Adipocyte (in vitro differentiated cells): ENCODE data around the gene VSX2.

ENCODE experiments used
- DNase-seq: peaks from one replicate; pipeline ENCODE4 v3.0.0-alpha.2; 2015; ENCODE audit warnings: low read depth
- H3K27me3 ChIP-seq: replicated peaks from 2 replicates; pipeline ENCODE4 v1.7.0; 2013; ENCODE audit warnings: mild to moderate bottlenecking, low read length, moderate library complexity; ENCODE audit not compliant: control insufficient read depth, insufficient read depth
- H3K36me3 ChIP-seq: 2 replicates; pipeline ENCODE4 v1.7.0; 2013; ENCODE audit warnings: low read length, mild to moderate bottlenecking, moderate library complexity; ENCODE audit not compliant: control insufficient read depth, insufficient read depth, severe bottlenecking
- H3K4me1 ChIP-seq: 2 replicates; pipeline ENCODE4 v1.7.0; 2013; ENCODE audit warnings: mild to moderate bottlenecking, low read length, moderate library complexity; ENCODE audit not compliant: control insufficient read depth, insufficient read depth
- H3K4me3 ChIP-seq: 2 replicates; pipeline ENCODE4 v1.7.0; 2013; ENCODE audit warnings: mild to moderate bottlenecking, low read length, moderate library complexity
- H3K9ac ChIP-seq: 2 replicates; pipeline ENCODE4 v1.7.0; 2013; ENCODE audit warnings: mild to moderate bottlenecking, low read length, moderate library complexity
- H3K9me3 ChIP-seq: 2 replicates; pipeline ENCODE4 v1.7.0; 2013; ENCODE audit warnings: mild to moderate bottlenecking, low read length, moderate library complexity; ENCODE audit not compliant: control insufficient read depth

VSX2 gene

GRCh38 chr14:74231784-74232183, 7.5 kb upstream of the VSX2 start:
- no peaks in the 10 kb centered on the region for H3K36me3 ChIP-seq
- peaks cover 19% of the 10 kb centered on the region for H3K9me3 ChIP-seq
- no peak overlapping the region for H3K9ac ChIP-seq
- no peaks in the 10 kb centered on the region for H3K4me1 ChIP-seq
- peaks cover 60% of the 10 kb centered on the region for H3K27me3 ChIP-seq
- no peak for DNase-seq
- no peak overlapping the region for H3K4me3 ChIP-seq

GRCh38 chr14:74235017-74235416, 4.2 kb upstream of the VSX2 start:
- Histone ChIP-seq H3K27me3 (peaks cover 63% of the 10 kb centered on the region), H3K4me3 (no peak overlapping the region), H3K9me3 (peaks cover 19% of the 10 kb centered on the region), H3K4me1 (no peaks in the 10 kb centered on the region), H3K9ac (no peak overlapping the region), H3K36me3 (no peaks in the 10 kb centered on the region)
- DNase-seq = no peak

DNA sequence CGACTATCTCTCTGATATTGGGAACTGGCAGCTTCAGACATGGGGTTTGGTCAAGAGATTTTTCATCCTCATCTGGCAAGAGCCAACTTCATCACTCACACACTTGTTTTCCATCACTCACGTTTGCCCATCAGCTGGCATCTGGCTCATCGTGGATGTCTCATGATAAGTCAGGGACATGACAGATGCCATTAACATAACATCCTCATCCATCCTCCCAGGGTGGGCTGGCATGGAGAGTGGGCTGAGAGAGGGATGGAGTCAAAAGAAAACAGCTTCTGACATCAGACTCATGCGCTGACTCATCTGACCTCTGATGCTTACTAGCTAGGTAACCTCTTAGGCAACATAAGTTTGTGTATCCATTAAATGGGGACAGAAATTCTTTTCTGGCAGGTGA, 1.8 kb upstream of the VSX2 start:
- H3K4me3 ChIP-seq = no peak overlapping the region
- H3K4me1 ChIP-seq = no peaks in the 10 kb centered on the region
- H3K9ac ChIP-seq = no peak overlapping the region
- DNase-seq = no peak
- peaks cover 3% of the 10 kb centered on the region for H3K9me3 ChIP-seq
- peaks cover 75% of the 10 kb centered on the region for H3K27me3 ChIP-seq
- H3K36me3 ChIP-seq = no peaks in the 10 kb centered on the region

- no peaks in the 10 kb centered on the region for H3K9me3 ChIP-seq
- H3K36me3 ChIP-seq = no peaks in the 10 kb centered on the region
- no peaks in the 10 kb centered on the region for H3K4me1 ChIP-seq
- peak; percentile 10 for DNase-seq
- H3K27me3 ChIP-seq = peaks cover 90% of the 10 kb centered on the region
- H3K9ac ChIP-seq = no peak overlapping the region
- H3K4me3 ChIP-seq = peak overlapping the region; percentile 27
These were observed 872 bp downstream of the VSX2 start for GRCh38 chr14:74239848-74240793.

DNA sequence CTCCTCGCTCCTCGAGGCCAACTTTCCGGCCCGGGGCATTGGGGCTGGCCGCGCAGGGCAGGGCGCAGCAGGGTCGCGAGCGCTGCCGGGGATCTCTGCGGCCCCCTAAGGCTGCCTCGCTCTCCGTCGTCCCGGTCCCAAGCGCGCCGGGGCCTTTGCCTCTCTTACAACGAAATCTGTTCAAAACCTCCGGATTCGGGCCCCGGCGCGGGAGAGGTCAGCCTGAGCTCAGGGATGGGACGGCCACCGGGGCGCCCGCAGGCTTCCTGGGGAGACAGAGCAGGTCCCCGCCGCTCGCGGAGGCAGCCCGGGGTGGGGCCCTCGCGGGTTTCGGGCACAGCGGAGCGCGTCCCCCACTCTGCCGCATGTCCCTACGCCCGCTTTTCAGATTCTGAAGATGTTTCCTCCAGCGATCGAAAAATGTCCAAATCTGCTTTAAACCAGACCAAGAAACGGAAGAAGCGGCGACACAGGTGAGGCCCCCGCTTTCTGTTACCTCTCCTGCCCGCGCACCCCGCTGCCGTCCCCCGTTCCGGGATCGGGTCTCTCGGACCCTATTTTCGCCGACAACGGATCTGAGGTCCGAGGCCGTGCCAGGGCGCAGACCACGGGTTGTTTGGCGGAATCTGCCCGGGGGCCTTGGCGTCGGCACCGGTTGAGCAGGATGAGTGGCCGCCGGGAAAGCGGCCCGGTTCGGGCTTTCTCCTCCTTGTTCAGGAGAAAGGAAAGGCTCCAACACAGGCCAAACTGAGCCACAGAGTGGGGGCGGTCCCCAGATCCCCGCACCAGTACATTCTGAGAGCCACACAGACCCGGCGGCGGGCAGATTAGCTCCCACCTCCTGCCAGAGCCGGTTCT, 1.8 kb downstream of the VSX2 start:
- Histone ChIP-seq H3K27me3 (peaks cover 94% of the 10 kb centered on the region), H3K4me3 (peak overlapping the region; percentile 27), H3K9me3 (no peaks in the 10 kb centered on the region), H3K9ac (no peak overlapping the region), H3K4me1 (no peaks in the 10 kb centered on the region), H3K36me3 (no peaks in the 10 kb centered on the region)
- peak; percentile 17 for DNase-seq

DNA sequence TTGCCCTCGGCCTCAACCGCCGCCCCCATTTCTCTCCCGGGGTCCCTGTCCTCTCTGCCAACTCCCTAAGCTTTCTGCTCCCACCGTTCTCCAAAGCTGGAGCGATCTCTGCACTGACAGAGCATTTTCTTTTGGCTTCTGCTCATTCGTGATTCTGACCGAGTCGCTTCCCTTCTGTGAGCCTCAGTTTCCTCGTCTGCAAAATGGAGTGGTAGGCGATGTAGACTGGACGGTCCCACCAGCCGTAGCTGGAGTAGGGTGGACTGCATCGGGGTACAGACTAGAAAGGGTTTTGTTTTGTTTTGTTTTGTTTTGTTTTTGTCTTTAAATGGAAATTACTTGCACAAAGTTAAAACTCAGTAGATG, 2.4 kb downstream of the VSX2 start:
- no peak for DNase-seq
- H3K36me3 ChIP-seq = no peaks in the 10 kb centered on the region
- H3K27me3 ChIP-seq = peaks cover 98% of the 10 kb centered on the region
- no peaks in the 10 kb centered on the region for H3K9me3 ChIP-seq
- no peak overlapping the region for H3K9ac ChIP-seq
- no peaks in the 10 kb centered on the region for H3K4me1 ChIP-seq
- no peak overlapping the region for H3K4me3 ChIP-seq

- no peak for DNase-seq
- Histone ChIP-seq H3K9ac (no peak overlapping the region), H3K27me3 (peaks cover 99% of the 10 kb centered on the region), H3K36me3 (no peaks in the 10 kb centered on the region), H3K9me3 (no peaks in the 10 kb centered on the region), H3K4me3 (no peak overlapping the region), H3K4me1 (no peaks in the 10 kb centered on the region)
These were observed 3.0 kb downstream of the VSX2 start for GRCh38 chr14:74242021-74242779.

GRCh38 chr14:74242780-74243042, 3.5 kb downstream of the VSX2 start:
- peaks cover 98% of the 10 kb centered on the region for H3K27me3 ChIP-seq
- H3K4me3 ChIP-seq = no peak overlapping the region
- no peak overlapping the region for H3K9ac ChIP-seq
- no peaks in the 10 kb centered on the region for H3K4me1 ChIP-seq
- H3K36me3 ChIP-seq = no peaks in the 10 kb centered on the region
- DNase-seq = no peak
- H3K9me3 ChIP-seq = no peaks in the 10 kb centered on the region

DNA sequence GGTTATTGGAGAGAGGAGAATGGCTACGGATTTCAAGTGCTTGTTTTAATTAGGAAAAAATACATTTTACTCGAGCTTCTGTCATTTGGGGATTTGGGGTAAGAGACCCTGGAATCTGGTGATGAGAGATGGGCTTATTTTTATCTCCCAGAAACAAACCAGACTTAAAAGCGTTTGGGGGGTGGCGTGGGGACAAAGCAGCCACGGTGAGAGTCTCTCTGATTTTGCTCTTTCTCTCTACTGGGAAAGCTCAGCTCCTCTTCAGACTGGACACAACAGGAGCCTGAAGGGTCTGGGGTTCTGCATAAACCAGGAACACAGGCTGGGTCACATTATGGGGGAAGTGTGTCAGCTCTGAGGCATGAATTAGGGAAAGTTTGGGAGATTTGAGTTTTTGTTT, 3.8 kb downstream of the VSX2 start:
- no peaks in the 10 kb centered on the region for H3K9me3 ChIP-seq
- H3K4me1 ChIP-seq = no peaks in the 10 kb centered on the region
- H3K4me3 ChIP-seq = no peak overlapping the region
- no peaks in the 10 kb centered on the region for H3K36me3 ChIP-seq
- DNase-seq = no peak
- peaks cover 98% of the 10 kb centered on the region for H3K27me3 ChIP-seq
- no peak overlapping the region for H3K9ac ChIP-seq

DNA sequence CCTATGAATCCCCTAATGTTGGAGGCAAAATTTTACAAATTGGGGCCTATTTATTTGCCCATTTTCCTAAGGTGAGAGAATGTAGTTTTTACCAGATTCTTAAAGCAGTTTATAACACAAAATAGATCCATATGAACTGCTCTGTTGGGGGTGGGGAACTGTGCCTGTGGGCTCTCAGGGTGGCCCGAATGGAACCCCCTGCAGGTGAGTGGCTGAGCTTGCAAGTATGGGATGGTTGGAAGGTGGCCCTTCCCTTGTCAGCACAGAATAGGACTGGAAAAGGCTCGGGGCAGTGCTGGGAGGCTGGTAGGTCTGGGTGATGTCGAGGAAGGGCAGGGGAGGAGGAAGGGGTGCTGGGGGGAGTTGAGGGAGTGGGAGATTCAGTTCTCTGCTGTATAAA, 4.9 kb downstream of the VSX2 start:
- DNase-seq = no peak
- H3K9ac ChIP-seq = no peak overlapping the region
- H3K4me1 ChIP-seq = no peaks in the 10 kb centered on the region
- peaks cover 91% of the 10 kb centered on the region for H3K27me3 ChIP-seq
- H3K36me3 ChIP-seq = no peaks in the 10 kb centered on the region
- no peaks in the 10 kb centered on the region for H3K9me3 ChIP-seq
- no peak overlapping the region for H3K4me3 ChIP-seq

GRCh38 chr14:74245292-74245691, 6.0 kb downstream of the VSX2 start:
- Histone ChIP-seq H3K27me3 (peaks cover 79% of the 10 kb centered on the region), H3K9ac (no peak overlapping the region), H3K36me3 (no peaks in the 10 kb centered on the region), H3K4me1 (no peaks in the 10 kb centered on the region), H3K9me3 (no peaks in the 10 kb centered on the region), H3K4me3 (no peak overlapping the region)
- no peak for DNase-seq
